ENCODE results near the gene USP32. TPM values are rescaled to one million over a fixed set of nuclear protein-coding genes. Genes with fewer than 3 reads are reported as not detected.

Gene USP32
- total RNA-seq, 1 donor from 2014 or later = 22.8 TPM

DNA sequence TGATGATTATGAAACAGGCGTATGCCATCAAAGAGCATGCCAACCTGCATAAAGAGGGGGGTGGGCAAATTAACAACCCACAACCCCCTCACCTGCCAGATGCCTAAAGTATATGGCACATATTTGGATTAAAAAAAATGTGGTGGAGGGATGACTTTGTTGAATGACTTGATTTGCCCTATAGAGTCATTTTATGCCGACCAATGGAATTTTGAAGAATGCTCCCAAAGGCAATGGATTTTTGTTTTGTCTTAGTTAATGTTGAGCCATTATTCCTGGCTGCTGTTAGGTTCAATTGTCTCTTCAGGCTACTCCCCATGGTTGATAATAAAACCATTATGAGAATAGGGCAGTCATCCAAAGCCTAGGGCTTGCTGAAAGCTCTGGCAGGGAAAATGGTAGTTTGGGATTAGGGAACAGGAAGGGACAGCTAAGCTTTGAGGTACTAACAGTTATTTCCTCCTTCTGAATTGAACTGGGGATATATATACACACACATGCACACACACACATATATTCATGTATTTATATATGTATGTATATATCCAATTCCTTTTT, 24.5 kb upstream of the USP32 start:
- Histone ChIP-seq H3K27ac (replicated peaks) (no peak overlapping the region), H3K36me3 (no peaks in the 10 kb centered on the region), H3K4me1 (peaks cover 10% of the 10 kb centered on the region), H3K27me3 (ENCODE audit: low read depth) (no peaks in the 10 kb centered on the region), H3K9me3 (replicated peaks) (no peaks in the 10 kb centered on the region), H3K4me3 (no peak overlapping the region)
- intact Hi-C loops (cut with micrococcal nuclease) = no loop called here
- DNase-seq = no peak
- TF ChIP-seq, protein P1, sequence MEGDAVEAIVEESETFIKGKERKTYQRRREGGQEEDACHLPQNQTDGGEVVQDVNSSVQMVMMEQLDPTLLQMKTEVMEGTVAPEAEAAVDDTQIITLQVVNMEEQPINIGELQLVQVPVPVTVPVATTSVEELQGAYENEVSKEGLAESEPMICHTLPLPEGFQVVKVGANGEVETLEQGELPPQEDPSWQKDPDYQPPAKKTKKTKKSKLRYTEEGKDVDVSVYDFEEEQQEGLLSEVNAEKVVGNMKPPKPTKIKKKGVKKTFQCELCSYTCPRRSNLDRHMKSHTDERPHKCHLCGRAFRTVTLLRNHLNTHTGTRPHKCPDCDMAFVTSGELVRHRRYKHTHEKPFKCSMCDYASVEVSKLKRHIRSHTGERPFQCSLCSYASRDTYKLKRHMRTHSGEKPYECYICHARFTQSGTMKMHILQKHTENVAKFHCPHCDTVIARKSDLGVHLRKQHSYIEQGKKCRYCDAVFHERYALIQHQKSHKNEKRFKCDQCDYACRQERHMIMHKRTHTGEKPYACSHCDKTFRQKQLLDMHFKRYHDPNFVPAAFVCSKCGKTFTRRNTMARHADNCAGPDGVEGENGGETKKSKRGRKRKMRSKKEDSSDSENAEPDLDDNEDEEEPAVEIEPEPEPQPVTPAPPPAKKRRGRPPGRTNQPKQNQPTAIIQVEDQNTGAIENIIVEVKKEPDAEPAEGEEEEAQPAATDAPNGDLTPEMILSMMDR (IDR thresholded peaks at IDR 0.05; ENCODE audit: borderline replicate concordance) = no peak

DNA sequence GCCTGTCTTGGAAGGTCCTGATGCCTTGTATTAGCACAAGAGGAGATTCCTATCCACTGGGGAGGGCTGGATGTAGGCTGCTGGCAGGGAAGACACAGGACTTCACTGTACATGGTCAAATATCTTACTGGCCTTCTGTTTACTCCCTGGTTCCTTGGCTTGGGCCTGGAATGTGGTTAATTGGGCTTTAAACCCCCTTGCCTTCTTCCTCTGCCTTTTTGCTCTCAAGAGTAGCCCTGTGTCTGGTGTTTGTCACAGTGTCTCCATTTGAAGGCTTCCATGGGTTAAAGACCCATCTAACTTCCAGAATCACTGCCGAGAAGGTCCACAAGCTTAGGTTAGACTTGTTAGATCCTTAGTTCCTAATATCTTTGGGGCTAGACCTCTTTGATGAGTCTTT, 23.2 kb upstream of the USP32 start:
- peaks cover 5% of the 10 kb centered on the region for H3K4me1 ChIP-seq
- no peak for DNase-seq
- intact Hi-C loops (cut with micrococcal nuclease) = no loop called here
- H3K9me3 ChIP-seq (replicated peaks) = no peaks in the 10 kb centered on the region
- no peaks in the 10 kb centered on the region for H3K27me3 ChIP-seq (ENCODE audit: low read depth)
- H3K27ac ChIP-seq (replicated peaks) = no peak overlapping the region
- TF ChIP-seq, protein P1 (IDR thresholded peaks at IDR 0.05; ENCODE audit: borderline replicate concordance) = no peak
- H3K4me3 ChIP-seq = no peak overlapping the region
- no peaks in the 10 kb centered on the region for H3K36me3 ChIP-seq

DNA sequence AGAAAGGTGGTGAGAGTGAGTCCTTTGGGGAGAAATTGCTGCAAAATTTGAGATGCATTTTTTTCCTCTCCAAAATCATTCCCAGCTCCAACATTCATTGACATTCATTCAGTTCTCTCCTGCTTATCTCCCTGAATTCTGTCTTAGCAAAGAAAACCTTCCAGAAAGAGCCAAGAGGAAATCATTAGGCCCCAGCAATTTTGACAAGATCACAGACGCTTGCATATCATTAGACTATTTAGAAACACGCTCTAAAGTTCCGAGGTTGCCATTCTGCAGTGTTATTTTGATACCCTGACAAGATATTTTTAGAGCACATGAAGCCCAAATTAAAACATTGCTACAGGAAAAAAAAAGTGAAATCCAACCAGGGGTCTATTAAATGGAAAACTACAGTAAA, 20.8 kb upstream of the USP32 start:
- H3K9me3 ChIP-seq (replicated peaks) = no peaks in the 10 kb centered on the region
- H3K4me1 ChIP-seq = peaks cover 5% of the 10 kb centered on the region
- intact Hi-C loops (cut with micrococcal nuclease) = no loop called here
- H3K27ac ChIP-seq (replicated peaks) = no peak overlapping the region
- TF ChIP-seq, protein P1 (IDR thresholded peaks at IDR 0.05; ENCODE audit: borderline replicate concordance) = no peak
- H3K27me3 ChIP-seq (ENCODE audit: low read depth) = no peaks in the 10 kb centered on the region
- no peak for DNase-seq
- no peak overlapping the region for H3K4me3 ChIP-seq
- no peaks in the 10 kb centered on the region for H3K36me3 ChIP-seq

DNA sequence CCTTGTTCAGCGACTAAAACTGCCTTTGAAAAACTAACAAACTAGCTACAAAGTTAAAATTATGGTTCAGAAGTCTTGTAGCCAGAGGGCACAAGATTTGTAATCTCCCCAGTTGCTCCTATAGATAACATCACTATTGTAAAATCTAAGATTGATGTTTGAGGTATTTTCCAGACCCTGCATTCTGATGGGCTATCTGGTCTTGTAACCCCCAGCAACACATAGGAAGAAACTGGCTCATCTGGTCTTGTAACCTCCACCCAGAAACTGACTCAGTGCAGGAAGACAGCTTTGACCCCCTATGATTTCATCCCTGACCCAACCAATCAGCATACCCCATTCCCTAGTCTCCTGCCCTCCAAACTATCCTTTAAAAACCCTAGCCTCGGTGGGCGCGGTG, 18.1 kb upstream of the USP32 start:
- no peaks in the 10 kb centered on the region for H3K36me3 ChIP-seq
- H3K27me3 ChIP-seq (ENCODE audit: low read depth) = no peaks in the 10 kb centered on the region
- no peak overlapping the region for H3K4me3 ChIP-seq
- no peak overlapping the region for H3K27ac ChIP-seq (replicated peaks)
- H3K9me3 ChIP-seq (replicated peaks) = no peaks in the 10 kb centered on the region
- DNase-seq = no peak
- intact Hi-C loops (cut with micrococcal nuclease) = no loop called here
- H3K4me1 ChIP-seq = no peaks in the 10 kb centered on the region
- TF ChIP-seq, protein P1 (IDR thresholded peaks at IDR 0.05; ENCODE audit: borderline replicate concordance) = no peak

DNA sequence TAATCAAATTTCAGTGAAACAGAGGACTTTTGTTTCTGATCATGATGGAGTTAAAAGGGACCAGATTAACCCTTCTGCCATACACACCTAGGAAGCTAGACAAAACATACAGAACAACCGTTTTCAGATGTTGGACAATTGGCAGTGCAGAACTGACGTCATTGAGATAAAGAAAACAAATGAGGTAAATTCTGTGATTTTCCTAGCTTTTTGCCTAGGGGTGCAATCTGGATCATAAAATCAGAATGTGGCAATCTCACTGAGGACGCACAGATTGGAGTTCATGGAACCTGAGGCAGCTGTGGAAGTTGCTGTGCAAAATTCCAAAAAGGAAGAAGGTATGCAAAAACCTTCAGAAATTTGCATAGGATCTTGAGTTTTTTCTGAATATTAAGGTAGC, 15.0 kb upstream of the USP32 start:
- Histone ChIP-seq H3K4me3 (no peak overlapping the region), H3K36me3 (no peaks in the 10 kb centered on the region), H3K27me3 (ENCODE audit: low read depth) (no peaks in the 10 kb centered on the region), H3K27ac (replicated peaks) (no peak overlapping the region), H3K9me3 (replicated peaks) (no peaks in the 10 kb centered on the region), H3K4me1 (no peaks in the 10 kb centered on the region)
- no peak for DNase-seq
- intact Hi-C loops (cut with micrococcal nuclease) = no loop called here
- TF ChIP-seq, protein P1 (IDR thresholded peaks at IDR 0.05; ENCODE audit: borderline replicate concordance) = no peak

Measured in left ventricle myocardium inferior (tissue), 1 donor.